ENCODE measurements around the gene SAMD4B. TPM values are rescaled to one million over a fixed set of nuclear protein-coding genes. Genes with fewer than 3 reads are reported as not detected.
A peak's percentile ranks its signal among the peaks of the same experiment; 100 is the strongest.

The SAMD4B gene
- total and polyA plus RNA-seq, 2 experiments from 2014 or later = 104 to 172 TPM

GRCh38 chr19:39407410-39407659 is 65.1 kb downstream of the SAMD4B start:
- Mint-ChIP-seq H3K27ac (peak overlapping the region; percentile 92), H3K36me3 (ENCODE audit: low read depth) (peaks cover 17% of the 10 kb centered on the region; the same call in 2 of the 3 replicates), H3K4me3 (peak overlapping the region; percentile 94), H3K27me3 (ENCODE audit: insufficient read depth, low read depth, poor library complexity) (peaks cover 50% of the 10 kb centered on the region), H3K4me1 (peaks cover 52% of the 10 kb centered on the region), H3K9me3 (peaks cover 4% of the 10 kb centered on the region; the same call in 2 of the 3 replicates)
- peaks cover 55% of the 10 kb centered on the region for H3K4me1 ChIP-seq (ENCODE audit: insufficient read depth)
- TF ChIP-seq POLR2AphosphoS5 (IDR thresholded peaks at IDR 0.05; ENCODE audit: low read depth) (no peak), CTCF (conservative IDR thresholded peaks at IDR 0.05; ENCODE audit: low read depth in 2 of 2) (no peak), ZNF462 (CRISPR knock-in tag; IDR thresholded peaks at IDR 0.05) (no peak), ZNF114 (CRISPR knock-in tag; IDR thresholded peaks at IDR 0.05) (no peak), ETS1 (IDR thresholded peaks at IDR 0.05) (no peak; the same call in 1 of the 2 replicates), JUNB (IDR thresholded peaks at IDR 0.05; ENCODE audit: unreplicated experiment) (no peak), ZNF331 (CRISPR knock-in tag; IDR thresholded peaks at IDR 0.05; ENCODE audit: low read depth) (no peak), EZH2phosphoT487 (IDR thresholded peaks at IDR 0.05; ENCODE audit: unreplicated experiment) (no peak), EZH2 (IDR thresholded peaks at IDR 0.05; ENCODE audit: low read depth, unreplicated experiment) (no peak), REST (IDR thresholded peaks at IDR 0.05; ENCODE audit: unreplicated experiment) (no peak), NANOG (IDR thresholded peaks at IDR 0.05; ENCODE audit: borderline replicate concordance) (no peak), STAT1 (IDR thresholded peaks at IDR 0.05; ENCODE audit: unreplicated experiment) (no peak)
- H3K9me2 ChIP-seq (ENCODE audit: insufficient read depth) = no peaks in the 10 kb centered on the region
- no peak for ATAC-seq
- H3K4me2 ChIP-seq = peak overlapping the region; percentile 91
- peaks cover 41% of the 10 kb centered on the region for H3F3A ChIP-seq (replicated peaks; ENCODE audit: low read depth)
- peak overlapping the region; percentile 96 for H3K27ac ChIP-seq (ENCODE audit: low read depth)
- H3K4me3 ChIP-seq = peak overlapping the region; percentile 99
- DNase-seq (ENCODE audit: low spot score) = no peak
- H3K79me2 ChIP-seq (replicated peaks; ENCODE audit: insufficient read depth) = peaks cover 23% of the 10 kb centered on the region
- H3K27me3 ChIP-seq (ENCODE audit: insufficient read depth) = no peaks in the 10 kb centered on the region
- no peak overlapping the region for H2AFZ ChIP-seq
- H3K36me3 ChIP-seq (ENCODE audit: insufficient read depth) = no peaks in the 10 kb centered on the region
- H4K20me1 ChIP-seq (replicated peaks; ENCODE audit: insufficient read depth) = peaks cover 4% of the 10 kb centered on the region; the same call in 1 of the 2 replicates

Data from GM23338 (cell line).